SH-SY5Y (cell line): Measurements from ENCODE around the gene TSPAN11.

Experiments used
- GATA2 ChIP-seq: IDR thresholded peaks from 2 replicates; pipeline ENCODE4 v1.6.1; 2011; ENCODE audit warnings: mild to moderate bottlenecking, low read depth, low read length
- GATA3 ChIP-seq: IDR thresholded peaks from 2 replicates; pipeline ENCODE4 v1.6.1; 2011; ENCODE audit warnings: low read depth, mild to moderate bottlenecking, low read length, moderate library complexity

Gene TSPAN11

GRCh38 chr12:30963709-30964564 is 37.4 kb downstream of the TSPAN11 start:
- no peak for TF ChIP-seq GATA3
- no peak for TF ChIP-seq GATA2

- TF ChIP-seq GATA2 (no peak), GATA3 (no peak)
These were observed 38.5 kb downstream of the TSPAN11 start for GRCh38 chr12:30964896-30965612.

- TF ChIP-seq GATA3 = no peak
- no peak for TF ChIP-seq GATA2
These were observed 39.1 kb downstream of the TSPAN11 start for GRCh38 chr12:30965613-30965985.

GRCh38 chr12:30967026-30967425 is 40.5 kb downstream of the TSPAN11 start:
- TF ChIP-seq GATA2 (no peak), GATA3 (no peak)

- no peak for TF ChIP-seq GATA2
- no peak for TF ChIP-seq GATA3
These were observed 41.7 kb downstream of the TSPAN11 start for GRCh38 chr12:30968211-30968610.

GRCh38 chr12:30969006-30969405 is 42.5 kb downstream of the TSPAN11 start:
- TF ChIP-seq GATA3 (no peak), GATA2 (no peak)

- TF ChIP-seq GATA3 (no peak), GATA2 (no peak)
These were observed 43.3 kb downstream of the TSPAN11 start for GRCh38 chr12:30969606-30970395.

- TF ChIP-seq GATA3 = no peak
- no peak for TF ChIP-seq GATA2
These were observed 44.1 kb downstream of the TSPAN11 start for GRCh38 chr12:30970559-30971197.

- TF ChIP-seq GATA2 (no peak), GATA3 (no peak)
These were observed 45.5 kb downstream of the TSPAN11 start for GRCh38 chr12:30972035-30972434.

- TF ChIP-seq GATA3 (no peak), GATA2 (no peak)
These were observed 46.6 kb downstream of the TSPAN11 start for GRCh38 chr12:30973175-30973574.

- TF ChIP-seq GATA3 (no peak), GATA2 (no peak)
These were observed 47.3 kb downstream of the TSPAN11 start for GRCh38 chr12:30973830-30974229.

GRCh38 chr12:30974746-30975500 is 48.4 kb downstream of the TSPAN11 start:
- TF ChIP-seq GATA2 (no peak), GATA3 (no peak)

- no peak for TF ChIP-seq GATA3
- no peak for TF ChIP-seq GATA2
These were observed 49.0 kb downstream of the TSPAN11 start for GRCh38 chr12:30975581-30975980.

GRCh38 chr12:30976206-30976605 is 49.7 kb downstream of the TSPAN11 start:
- TF ChIP-seq GATA2 (no peak), GATA3 (no peak)
